Measurements from ENCODE around the gene AVPR1A. TPM values are rescaled to one million over a fixed set of nuclear protein-coding genes. Genes with fewer than 3 reads are reported as not detected.

AVPR1A gene
- total RNA-seq, 2 experiments from 2014 or later = not detected

DNA sequence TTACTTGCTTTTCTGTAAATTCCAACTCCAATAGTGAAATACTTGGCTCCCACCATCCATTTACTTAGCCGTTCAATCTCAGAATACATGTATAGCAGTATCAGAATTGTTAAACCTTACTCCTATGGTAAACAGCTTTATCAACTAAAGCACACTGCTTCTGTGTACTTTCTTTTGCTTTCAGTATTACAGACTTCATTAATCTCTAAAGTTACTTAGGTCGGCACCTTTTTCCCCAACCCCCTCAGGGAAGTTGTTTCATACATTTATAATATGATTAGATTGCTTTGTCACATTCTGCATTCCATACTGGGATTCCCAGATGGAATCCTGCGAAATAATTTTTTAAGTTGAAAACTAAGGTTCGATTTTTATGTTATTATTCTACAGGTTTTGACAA is 12.5 kb downstream of the AVPR1A start:
- POLR2A ChIA-PET = no interaction called here
- DNase-seq = no peak
- no peaks in the 10 kb centered on the region for H3K27me3 Mint-ChIP-seq
- H3K36me3 Mint-ChIP-seq (ENCODE audit: low read depth) = no peaks in the 10 kb centered on the region
- no peaks in the 10 kb centered on the region for H3K4me1 Mint-ChIP-seq
- CTCF ChIA-PET = no interaction called here
- no peaks in the 10 kb centered on the region for H3K9me3 Mint-ChIP-seq
- H3K4me3 Mint-ChIP-seq = no peak overlapping the region
- no peak overlapping the region for H3K27ac Mint-ChIP-seq

DNA sequence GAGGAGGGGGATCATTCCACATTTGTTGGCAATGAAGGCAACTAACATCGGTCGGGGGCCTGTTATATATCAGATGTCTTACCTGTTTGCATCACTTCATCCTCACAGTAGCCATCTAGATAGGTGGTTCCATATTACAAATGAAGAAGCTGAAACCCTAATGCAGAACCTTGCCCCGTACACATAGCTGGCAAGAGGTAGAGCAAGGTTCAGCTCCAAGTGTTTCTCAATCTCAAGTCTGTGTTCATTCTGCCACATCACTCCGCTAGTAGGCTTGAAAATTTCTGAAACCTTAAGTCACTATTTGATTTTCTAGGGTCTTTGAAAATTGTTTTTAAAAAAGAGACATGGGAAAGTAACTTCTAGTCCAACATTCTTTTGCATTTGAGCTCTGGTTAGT is 17.0 kb downstream of the AVPR1A start:
- Mint-ChIP-seq H3K4me1 (no peaks in the 10 kb centered on the region), H3K27ac (no peak overlapping the region), H3K27me3 (no peaks in the 10 kb centered on the region), H3K4me3 (no peak overlapping the region), H3K36me3 (ENCODE audit: low read depth) (no peaks in the 10 kb centered on the region), H3K9me3 (no peaks in the 10 kb centered on the region)
- ChIA-PET POLR2A (no interaction called here), CTCF (no interaction called here)
- no peak for DNase-seq

DNA sequence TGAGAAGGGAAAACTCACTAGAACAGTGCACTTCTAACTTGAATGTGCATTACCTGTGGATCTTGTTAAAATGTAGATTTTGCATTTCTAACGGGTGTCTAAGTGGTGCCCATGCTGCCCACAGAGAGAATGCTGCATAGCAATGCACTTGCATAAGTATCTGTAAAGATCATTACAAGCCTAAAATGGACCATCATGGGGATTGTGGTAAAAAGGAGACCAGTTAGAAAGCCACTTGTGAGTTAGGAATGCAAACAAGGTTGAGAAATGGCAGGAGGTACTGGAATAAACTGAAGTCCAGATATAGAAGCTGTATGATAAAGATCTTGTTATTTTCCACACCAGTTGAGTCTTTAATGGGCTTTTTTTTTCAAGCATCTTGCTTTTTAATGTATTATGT is 18.8 kb downstream of the AVPR1A start:
- Mint-ChIP-seq H3K27me3 (no peaks in the 10 kb centered on the region), H3K4me3 (no peak overlapping the region), H3K27ac (no peak overlapping the region), H3K36me3 (ENCODE audit: low read depth) (no peaks in the 10 kb centered on the region), H3K9me3 (no peaks in the 10 kb centered on the region), H3K4me1 (no peaks in the 10 kb centered on the region)
- POLR2A ChIA-PET = no interaction called here
- CTCF ChIA-PET = no interaction called here
- no peak for DNase-seq

DNA sequence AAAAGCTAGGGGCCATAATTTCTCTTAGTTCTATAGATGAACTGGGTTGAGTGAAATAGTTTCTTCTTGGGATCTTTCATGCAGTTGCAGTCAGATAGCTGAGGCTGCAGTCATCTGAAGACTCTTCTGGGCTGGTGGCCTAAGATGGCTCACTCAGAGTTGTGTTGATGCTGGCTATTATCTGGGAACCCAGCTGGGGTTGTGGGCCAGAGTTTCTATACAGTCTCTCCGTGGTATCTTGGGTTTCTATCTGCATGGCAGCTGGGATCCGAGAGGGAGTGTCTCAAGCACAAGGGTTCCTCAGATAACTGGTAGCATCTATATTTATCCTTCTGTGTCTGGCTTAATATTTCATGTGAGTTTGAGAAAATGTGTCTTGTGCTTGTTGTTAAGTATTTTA is 21.1 kb downstream of the AVPR1A start:
- ChIA-PET POLR2A (no interaction called here), CTCF (no interaction called here)
- no peak for DNase-seq
- Mint-ChIP-seq H3K27ac (no peak overlapping the region), H3K27me3 (no peaks in the 10 kb centered on the region), H3K4me1 (no peaks in the 10 kb centered on the region), H3K36me3 (ENCODE audit: low read depth) (no peaks in the 10 kb centered on the region), H3K9me3 (no peaks in the 10 kb centered on the region), H3K4me3 (no peak overlapping the region)

DNA sequence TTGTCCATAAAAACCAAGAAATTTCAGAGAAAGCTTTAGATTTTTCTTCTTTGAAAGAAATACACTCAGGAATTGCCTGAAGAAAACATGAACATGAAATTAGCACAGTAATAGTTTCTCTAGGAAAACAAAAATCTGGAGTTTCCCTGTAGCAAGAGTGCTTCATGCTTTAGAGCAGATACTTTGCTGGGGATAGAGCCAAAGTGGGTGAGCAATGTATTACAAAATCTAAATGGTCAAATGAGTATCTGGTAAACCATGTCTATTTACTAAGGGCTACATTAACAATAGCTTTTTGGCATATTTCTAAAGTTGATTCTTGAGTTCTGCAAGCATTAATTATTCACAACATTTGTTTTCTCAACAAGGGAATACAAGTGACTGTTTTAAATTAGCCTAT is 26.2 kb downstream of the AVPR1A start:
- Mint-ChIP-seq H3K9me3 (no peaks in the 10 kb centered on the region), H3K36me3 (ENCODE audit: low read depth) (no peaks in the 10 kb centered on the region), H3K27me3 (no peaks in the 10 kb centered on the region), H3K4me3 (no peak overlapping the region), H3K4me1 (no peaks in the 10 kb centered on the region), H3K27ac (no peak overlapping the region)
- POLR2A ChIA-PET = no interaction called here
- CTCF ChIA-PET = no interaction called here
- no peak for DNase-seq

DNA sequence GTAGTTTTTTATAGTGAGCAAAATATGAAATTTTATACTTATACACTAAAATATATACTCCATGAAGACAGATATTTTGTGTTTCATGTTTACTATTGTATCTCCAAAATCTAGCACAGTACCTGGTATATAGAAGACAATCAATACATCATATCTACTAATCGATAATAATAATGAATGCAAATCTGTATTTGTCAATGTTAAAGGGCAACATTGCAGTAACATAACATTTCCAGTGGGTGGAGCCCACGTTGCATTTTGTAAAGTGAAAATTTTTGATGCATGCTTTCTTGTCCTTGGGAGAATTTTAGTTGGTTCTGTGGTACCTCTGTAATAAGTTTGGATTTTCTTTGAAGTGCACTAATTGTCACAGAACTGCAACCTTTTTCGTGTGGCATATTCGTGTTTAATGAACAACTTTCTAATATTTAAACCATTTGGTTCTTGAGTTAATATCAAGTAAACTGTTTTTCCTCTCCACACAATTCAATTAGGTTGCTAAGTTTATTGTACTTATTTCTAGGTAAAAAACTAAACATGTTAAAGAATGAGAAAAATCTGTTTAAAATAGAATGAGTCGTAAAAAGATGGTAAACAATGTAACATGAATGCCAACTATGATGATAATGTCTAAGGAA is 47.4 kb downstream of the AVPR1A start:
- Mint-ChIP-seq H3K27me3 (no peaks in the 10 kb centered on the region), H3K4me3 (no peak overlapping the region), H3K9me3 (no peaks in the 10 kb centered on the region), H3K4me1 (no peaks in the 10 kb centered on the region), H3K27ac (no peak overlapping the region), H3K36me3 (ENCODE audit: low read depth) (no peaks in the 10 kb centered on the region)
- ChIA-PET CTCF (no interaction called here), POLR2A (no interaction called here)
- no peak for DNase-seq

DNA sequence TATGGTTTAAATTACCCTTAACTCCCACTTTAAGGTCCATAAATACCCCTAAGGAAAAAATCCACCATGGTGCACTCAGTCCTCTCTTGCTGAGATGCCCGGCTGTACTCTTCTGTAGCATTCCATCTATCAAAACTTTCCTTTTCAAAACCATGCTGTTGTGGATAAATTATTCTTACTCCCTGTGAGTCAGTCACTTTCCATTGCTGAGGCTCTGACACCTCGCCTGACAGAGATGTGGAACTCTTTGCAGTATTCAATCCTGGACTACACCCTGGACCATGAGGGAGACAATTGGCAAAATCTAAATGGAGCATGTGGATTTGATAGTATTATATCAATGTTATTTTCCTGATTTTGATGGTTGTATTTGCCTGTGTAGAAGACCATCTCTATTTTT is 49.1 kb downstream of the AVPR1A start:
- no peaks in the 10 kb centered on the region for H3K4me1 Mint-ChIP-seq
- ChIA-PET POLR2A (no interaction called here), CTCF (no interaction called here)
- no peak overlapping the region for H3K4me3 Mint-ChIP-seq
- no peaks in the 10 kb centered on the region for H3K36me3 Mint-ChIP-seq (ENCODE audit: low read depth)
- DNase-seq = no peak
- H3K27ac Mint-ChIP-seq = no peak overlapping the region
- H3K9me3 Mint-ChIP-seq = no peaks in the 10 kb centered on the region
- no peaks in the 10 kb centered on the region for H3K27me3 Mint-ChIP-seq

DNA sequence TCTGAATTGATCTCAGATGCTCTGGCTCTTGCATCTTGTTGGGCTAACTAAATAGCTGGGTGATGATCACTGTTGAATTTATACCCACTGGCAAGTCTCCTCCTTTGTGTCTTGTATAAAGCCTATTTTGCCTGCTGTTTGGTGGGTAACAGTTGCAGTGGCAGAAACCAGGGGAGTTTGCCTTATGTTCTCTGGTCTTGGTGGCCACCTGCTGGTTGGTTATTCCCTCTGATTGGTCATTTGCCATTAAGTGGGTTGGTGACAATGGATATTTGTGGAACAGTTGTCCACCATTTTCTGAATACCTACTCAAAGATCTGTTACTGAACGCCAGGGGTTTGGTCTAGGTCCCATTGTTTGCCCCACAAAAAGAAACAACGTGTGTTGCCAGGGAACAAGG is 52.1 kb downstream of the AVPR1A start:
- POLR2A ChIA-PET = no interaction called here
- no peaks in the 10 kb centered on the region for H3K36me3 Mint-ChIP-seq (ENCODE audit: low read depth)
- CTCF ChIA-PET = no interaction called here
- no peaks in the 10 kb centered on the region for H3K9me3 Mint-ChIP-seq
- H3K27me3 Mint-ChIP-seq = no peaks in the 10 kb centered on the region
- no peak for DNase-seq
- H3K27ac Mint-ChIP-seq = no peak overlapping the region
- no peak overlapping the region for H3K4me3 Mint-ChIP-seq
- no peaks in the 10 kb centered on the region for H3K4me1 Mint-ChIP-seq

DNA sequence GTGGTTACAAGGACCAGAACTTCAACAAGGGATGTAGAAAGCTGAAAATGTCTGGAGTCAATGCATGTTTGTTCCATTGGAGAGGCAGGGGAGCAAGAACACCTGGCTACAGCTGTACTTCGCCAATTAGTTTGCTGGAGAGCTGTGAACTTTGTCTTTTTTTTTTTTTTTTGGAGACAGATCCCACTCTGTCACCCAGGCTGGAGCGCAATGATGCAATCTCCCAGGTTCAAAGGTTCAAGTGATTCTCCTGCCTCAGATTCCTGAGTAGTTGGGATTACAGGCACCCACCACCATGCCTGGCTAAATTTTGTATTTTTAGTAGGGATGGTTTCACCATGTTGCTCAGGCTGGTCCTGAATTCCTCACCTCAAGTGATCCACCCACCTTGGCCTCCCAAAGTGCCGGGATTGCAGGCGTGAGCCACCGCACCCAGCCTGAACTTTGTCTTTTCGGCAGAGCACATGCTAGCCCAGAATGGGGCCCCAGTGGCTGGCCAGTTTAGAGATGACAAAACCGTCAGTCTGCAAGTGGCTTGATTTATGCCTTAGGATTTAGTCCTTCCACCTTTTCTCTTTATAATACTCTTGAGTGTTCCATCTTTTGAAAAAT is 55.5 kb downstream of the AVPR1A start:
- DNase-seq = no peak
- H3K27me3 Mint-ChIP-seq = peaks cover 2% of the 10 kb centered on the region
- ChIA-PET CTCF (no interaction called here), POLR2A (no interaction called here)
- H3K4me1 Mint-ChIP-seq = no peaks in the 10 kb centered on the region
- no peak overlapping the region for H3K4me3 Mint-ChIP-seq
- no peaks in the 10 kb centered on the region for H3K36me3 Mint-ChIP-seq (ENCODE audit: low read depth)
- H3K9me3 Mint-ChIP-seq = no peaks in the 10 kb centered on the region
- no peak overlapping the region for H3K27ac Mint-ChIP-seq

DNA sequence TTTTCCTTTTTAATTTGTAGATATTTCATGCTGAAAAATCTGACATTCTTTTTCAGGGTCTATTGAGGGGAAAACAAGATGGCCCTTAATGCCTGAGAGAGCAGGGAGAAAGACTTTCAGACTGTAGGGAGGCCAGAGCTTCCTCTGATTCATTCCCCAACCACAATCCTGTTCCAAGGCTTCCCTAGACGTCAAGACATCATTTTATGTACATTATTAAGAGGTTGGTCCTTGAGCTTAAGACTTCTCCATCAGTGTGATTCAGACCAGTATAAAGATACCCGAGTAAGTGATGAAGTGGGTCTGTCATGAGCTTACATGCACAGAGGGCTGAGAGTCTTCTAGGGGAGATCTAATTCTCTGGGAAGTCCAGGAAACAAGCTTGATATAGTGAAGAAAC is 57.3 kb downstream of the AVPR1A start:
- H3K27me3 Mint-ChIP-seq = peaks cover 4% of the 10 kb centered on the region
- no peaks in the 10 kb centered on the region for H3K9me3 Mint-ChIP-seq
- H3K27ac Mint-ChIP-seq = no peak overlapping the region
- CTCF ChIA-PET = interaction anchor here (0.6 kb wide), 1 partner anchor 14 kb away, joined by 3 read pairs; no protein-coding TSS in a partner anchor
- DNase-seq = no peak
- no peaks in the 10 kb centered on the region for H3K4me1 Mint-ChIP-seq
- POLR2A ChIA-PET = no interaction called here
- no peaks in the 10 kb centered on the region for H3K36me3 Mint-ChIP-seq (ENCODE audit: low read depth)
- no peak overlapping the region for H3K4me3 Mint-ChIP-seq

DNA sequence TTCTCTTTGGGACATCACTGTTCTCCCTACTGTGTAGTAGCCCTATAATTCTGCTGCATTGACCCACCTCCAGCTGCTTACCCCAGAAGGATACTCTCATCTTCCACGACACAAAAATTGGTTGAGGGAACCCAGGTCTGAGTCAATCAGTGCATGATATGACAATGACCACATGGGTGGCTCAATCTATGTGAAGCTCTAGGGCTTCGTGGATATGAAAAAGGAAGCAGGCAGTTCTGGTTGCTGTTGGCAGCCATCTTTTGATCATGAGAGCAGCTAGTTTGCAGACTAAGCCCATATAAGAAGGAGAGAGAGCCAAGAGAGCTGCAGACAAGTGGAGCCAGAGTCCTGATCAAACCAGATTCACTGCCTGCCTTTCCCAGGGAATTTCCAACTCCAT is 57.9 kb downstream of the AVPR1A start:
- H3K36me3 Mint-ChIP-seq (ENCODE audit: low read depth) = no peaks in the 10 kb centered on the region
- no peaks in the 10 kb centered on the region for H3K4me1 Mint-ChIP-seq
- H3K4me3 Mint-ChIP-seq = no peak overlapping the region
- ChIA-PET CTCF (no interaction called here), POLR2A (no interaction called here)
- DNase-seq = no peak
- peaks cover 4% of the 10 kb centered on the region for H3K27me3 Mint-ChIP-seq
- H3K9me3 Mint-ChIP-seq = no peaks in the 10 kb centered on the region
- no peak overlapping the region for H3K27ac Mint-ChIP-seq

Other genes with a start within 250 kb of the AVPR1A start
- not detected for gene PPM1H, start 216.1 kb downstream of the AVPR1A start, total RNA-seq

All from activated CD4-positive, alpha-beta memory T cell treated with anti-CD3 and anti-CD28 coated beads, Interleukin-2, amount 10 ng/mL, durations not matched to agents 7 days and 5 days (primary cell).